SH-SY5Y (cell line): ENCODE results near the gene SEMA3G.

ENCODE experiments used
- GATA2 ChIP-seq: IDR thresholded peaks from 2 replicates; pipeline ENCODE4 v1.6.1; 2011; ENCODE audit warnings: mild to moderate bottlenecking, low read depth, low read length
- GATA3 ChIP-seq: IDR thresholded peaks from 2 replicates; pipeline ENCODE4 v1.6.1; 2011; ENCODE audit warnings: low read depth, mild to moderate bottlenecking, low read length, moderate library complexity

GRCh38 chr3:52481819-52482521 lies 37.1 kb upstream of the SEMA3G start:
- TF ChIP-seq GATA2: no peak
- TF ChIP-seq GATA3: no peak
